IPS-20b (cell line): ENCODE results near the gene PKP2.

ENCODE experiments used
- H3K27ac ChIP-seq: one replicate; pipeline ENCODE4 v1.5.1; 2013; ENCODE audit warnings: low read length
- H3K27me3 ChIP-seq: 2 replicates; pipeline ENCODE4 v1.6.1; 2013; ENCODE audit warnings: mild to moderate bottlenecking, low read length, inconsistent platforms; ENCODE audit not compliant: insufficient read depth
- H3K36me3 ChIP-seq: 2 replicates; pipeline ENCODE4 v1.6.1; 2013; ENCODE audit warnings: low read depth, mild to moderate bottlenecking, inconsistent platforms, low read length, moderate library complexity; ENCODE audit not compliant: insufficient read depth
- H3K4me1 ChIP-seq: 2 replicates; pipeline ENCODE4 v1.6.1; 2013; ENCODE audit warnings: mild to moderate bottlenecking, control low read depth, inconsistent platforms, low read length, moderate library complexity; ENCODE audit not compliant: insufficient read depth
- H3K4me3 ChIP-seq: 2 replicates; pipeline ENCODE4 v1.5.1; 2013; ENCODE audit warnings: mild to moderate bottlenecking, low read length, inconsistent platforms
- H3K9ac ChIP-seq: 2 replicates; pipeline ENCODE4 v1.6.1; 2013; ENCODE audit warnings: low read depth, mild to moderate bottlenecking, inconsistent platforms, low read length, moderate library complexity
- H3K9me3 ChIP-seq: 2 replicates; pipeline ENCODE4 v1.6.1; 2013; ENCODE audit warnings: mild to moderate bottlenecking, low read depth, low read length, inconsistent platforms; ENCODE audit not compliant: insufficient read depth

PKP2 gene

DNA sequence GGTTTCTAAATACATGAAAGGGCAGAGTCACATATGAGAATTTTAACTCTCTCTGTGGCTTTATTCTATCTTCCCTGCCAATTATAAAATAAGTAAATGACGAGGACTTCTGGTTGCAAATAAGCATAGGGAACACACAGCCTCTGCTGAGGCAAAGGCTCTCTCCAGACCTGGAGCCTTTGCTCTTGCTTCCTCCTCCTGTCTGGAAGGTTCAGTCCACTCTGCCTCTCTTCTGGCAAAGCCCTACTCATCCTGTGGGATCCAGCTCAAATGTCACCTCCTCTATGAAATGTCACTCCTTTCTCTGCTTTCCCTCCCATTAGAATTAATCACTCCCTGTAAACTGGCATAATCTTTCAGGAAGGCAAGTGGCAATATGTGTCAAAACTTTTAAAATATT, 41.9 kb downstream of the PKP2 start:
- Histone ChIP-seq H3K27me3 (no peaks in the 10 kb centered on the region), H3K4me3 (no peak overlapping the region), H3K36me3 (no peaks in the 10 kb centered on the region), H3K9me3 (no peaks in the 10 kb centered on the region), H3K27ac (no peak overlapping the region), H3K9ac (no peak overlapping the region), H3K4me1 (0 out of 2 replicates have a peak, but pooled peaks cover 11% of the 10 kb centered on the region)

DNA sequence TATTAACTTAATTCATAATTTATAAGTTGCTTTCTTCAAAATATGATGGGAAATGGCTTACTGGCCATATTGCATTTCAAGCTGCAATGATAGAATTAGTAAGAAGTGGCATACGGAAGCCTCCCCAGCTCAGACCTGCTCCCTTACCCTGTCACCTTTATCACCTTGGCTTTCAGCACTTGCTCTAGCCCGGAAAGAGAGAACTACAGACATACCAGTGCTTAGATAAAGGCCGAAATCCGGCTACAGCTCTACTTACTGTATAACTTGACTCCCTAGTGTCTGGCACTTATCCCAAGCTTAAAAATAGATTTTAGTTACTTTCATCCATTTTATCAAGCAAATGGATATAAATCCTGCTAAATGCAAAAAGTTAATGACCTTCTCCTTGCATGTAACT, 42.5 kb downstream of the PKP2 start:
- no peak overlapping the region for H3K9ac ChIP-seq
- 0 out of 2 replicates have a peak, but pooled peaks cover 11% of the 10 kb centered on the region for H3K4me1 ChIP-seq
- no peaks in the 10 kb centered on the region for H3K27me3 ChIP-seq
- H3K36me3 ChIP-seq = no peaks in the 10 kb centered on the region
- H3K4me3 ChIP-seq = no peak overlapping the region
- no peaks in the 10 kb centered on the region for H3K9me3 ChIP-seq
- H3K27ac ChIP-seq = no peak overlapping the region

DNA sequence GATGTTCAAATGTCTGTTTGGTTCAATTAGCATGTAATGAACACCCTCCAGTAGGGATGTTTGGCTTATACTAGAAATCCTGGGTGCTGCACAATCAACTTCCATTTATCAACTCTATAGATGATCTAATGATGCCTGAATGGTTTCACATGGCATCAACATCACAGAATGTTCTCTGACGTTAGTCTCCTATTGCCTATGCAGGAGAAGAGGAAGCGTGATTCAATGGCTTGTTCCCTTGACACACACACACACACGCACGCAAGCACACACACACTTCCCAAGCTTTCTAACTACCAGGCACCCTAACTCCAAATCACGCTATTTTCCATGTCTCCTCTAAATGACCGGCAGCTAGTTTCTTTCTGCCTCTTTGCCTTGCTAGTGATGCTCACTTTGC, 49.3 kb downstream of the PKP2 start:
- H3K9me3 ChIP-seq = no peaks in the 10 kb centered on the region
- no peak overlapping the region for H3K27ac ChIP-seq
- no peaks in the 10 kb centered on the region for H3K36me3 ChIP-seq
- H3K27me3 ChIP-seq = no peaks in the 10 kb centered on the region
- no peak overlapping the region for H3K9ac ChIP-seq
- H3K4me3 ChIP-seq = no peak overlapping the region
- H3K4me1 ChIP-seq = peaks cover 23% of the 10 kb centered on the region

DNA sequence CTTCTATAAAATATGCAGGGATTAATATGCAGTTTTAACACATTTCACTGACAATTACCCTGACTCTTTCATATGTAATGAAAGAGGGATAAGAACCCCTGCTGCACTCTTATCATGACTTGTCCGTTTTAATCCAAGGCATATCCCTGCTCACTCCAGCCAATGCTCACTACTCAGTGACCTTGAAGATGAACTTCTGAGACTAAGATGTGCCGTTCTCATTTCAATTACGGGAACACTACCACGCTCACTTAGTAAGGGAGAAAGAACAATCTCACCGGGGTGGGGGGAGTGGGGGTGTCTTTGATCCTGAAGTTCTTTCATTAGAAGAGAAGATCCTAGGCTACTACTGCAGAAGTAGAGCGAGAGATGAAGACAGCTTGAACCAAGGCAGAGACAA, 50.5 kb downstream of the PKP2 start:
- Histone ChIP-seq H3K4me3 (no peak overlapping the region), H3K36me3 (no peaks in the 10 kb centered on the region), H3K9me3 (no peaks in the 10 kb centered on the region), H3K4me1 (peaks cover 23% of the 10 kb centered on the region), H3K27ac (no peak overlapping the region), H3K27me3 (no peaks in the 10 kb centered on the region), H3K9ac (no peak overlapping the region)

DNA sequence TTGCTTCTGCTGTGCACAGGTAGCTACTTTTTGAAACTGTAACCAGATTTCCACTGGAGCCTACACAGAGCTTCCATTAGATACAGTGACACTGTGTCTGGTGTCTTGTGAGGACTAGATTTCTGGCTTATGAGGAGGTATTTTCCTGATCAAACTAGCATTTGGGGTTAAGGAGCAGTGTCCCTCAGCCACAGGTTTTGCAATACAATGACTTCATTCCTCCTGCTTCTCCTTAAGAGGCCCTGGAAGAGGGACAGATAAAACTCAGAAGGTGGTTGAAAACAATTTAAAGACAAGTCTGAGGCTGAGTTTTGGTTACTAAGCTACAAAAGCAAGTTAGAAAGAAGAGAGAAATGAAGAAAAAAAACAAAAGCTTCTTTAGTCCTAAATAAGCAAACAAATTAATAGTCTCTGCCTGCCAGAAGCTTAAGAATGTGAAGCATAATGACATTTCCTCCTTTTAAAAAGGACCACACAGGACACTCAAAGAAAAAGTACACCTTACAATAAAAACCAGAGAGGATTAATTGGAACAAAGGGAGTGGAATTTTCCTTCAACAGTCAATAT, 53.0 kb downstream of the PKP2 start:
- H3K4me1 ChIP-seq = peaks cover 18% of the 10 kb centered on the region
- peaks cover 7% of the 10 kb centered on the region; the same call in 1 of the 2 replicates for H3K36me3 ChIP-seq
- peak overlapping the region; percentile 17; the same call in 1 of the 2 replicates for H3K4me3 ChIP-seq
- peak overlapping the region; percentile 35; the same call in 1 of the 2 replicates for H3K9ac ChIP-seq
- H3K9me3 ChIP-seq = no peaks in the 10 kb centered on the region
- H3K27ac ChIP-seq = no peak overlapping the region
- no peaks in the 10 kb centered on the region for H3K27me3 ChIP-seq

DNA sequence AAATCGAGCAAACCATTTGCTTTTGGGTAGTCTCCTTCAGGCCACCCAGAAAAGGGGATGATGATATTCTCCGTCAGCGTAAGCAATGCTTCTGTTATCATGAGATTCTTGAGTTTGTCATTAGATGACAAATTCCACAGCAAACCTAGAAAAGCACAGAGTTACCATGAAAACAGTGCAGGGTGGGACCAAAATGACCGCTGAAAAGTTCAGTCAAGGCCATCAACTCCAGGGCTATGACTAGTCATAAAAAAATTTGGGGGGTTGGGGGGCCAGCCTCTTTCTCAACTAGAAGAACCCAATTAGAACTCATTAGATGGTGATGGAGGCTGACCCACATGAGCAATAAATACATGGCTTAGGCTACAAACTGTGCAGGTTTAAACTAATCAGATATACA, 55.5 kb downstream of the PKP2 start:
- H3K36me3 ChIP-seq = peaks cover 7% of the 10 kb centered on the region; the same call in 1 of the 2 replicates

DNA sequence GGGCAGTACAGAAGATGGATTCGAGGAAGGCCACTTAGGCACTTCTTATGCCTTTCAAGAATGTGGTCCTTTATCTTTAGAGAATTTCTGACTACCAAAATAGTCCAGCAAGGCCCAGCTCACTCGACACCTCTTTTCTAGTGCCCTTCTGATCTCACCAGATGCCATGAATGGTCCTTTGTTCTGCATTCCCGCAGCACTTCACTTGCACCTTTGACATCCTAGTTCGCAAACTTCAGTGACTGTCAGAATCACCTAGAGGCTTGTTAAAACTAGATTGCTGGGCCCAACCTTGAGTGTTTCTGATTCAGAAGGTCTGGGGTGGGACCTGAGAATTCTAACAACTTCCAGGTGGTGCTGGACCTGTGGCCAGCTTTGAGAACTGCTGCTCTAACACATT, 56.7 kb downstream of the PKP2 start:
- Histone ChIP-seq H3K4me1 (peaks cover 22% of the 10 kb centered on the region), H3K9ac (no peak overlapping the region), H3K27ac (no peak overlapping the region), H3K27me3 (no peaks in the 10 kb centered on the region), H3K36me3 (peaks cover 7% of the 10 kb centered on the region; the same call in 1 of the 2 replicates), H3K9me3 (no peaks in the 10 kb centered on the region), H3K4me3 (no peak overlapping the region)

More for the DNA sequence above, 55.5 kb downstream of the PKP2 start:
- Histone ChIP-seq H3K9ac (no peak overlapping the region), H3K4me1 (peaks cover 19% of the 10 kb centered on the region), H3K27me3 (no peaks in the 10 kb centered on the region), H3K27ac (no peak overlapping the region), H3K4me3 (no peak overlapping the region), H3K9me3 (no peaks in the 10 kb centered on the region)

DNA sequence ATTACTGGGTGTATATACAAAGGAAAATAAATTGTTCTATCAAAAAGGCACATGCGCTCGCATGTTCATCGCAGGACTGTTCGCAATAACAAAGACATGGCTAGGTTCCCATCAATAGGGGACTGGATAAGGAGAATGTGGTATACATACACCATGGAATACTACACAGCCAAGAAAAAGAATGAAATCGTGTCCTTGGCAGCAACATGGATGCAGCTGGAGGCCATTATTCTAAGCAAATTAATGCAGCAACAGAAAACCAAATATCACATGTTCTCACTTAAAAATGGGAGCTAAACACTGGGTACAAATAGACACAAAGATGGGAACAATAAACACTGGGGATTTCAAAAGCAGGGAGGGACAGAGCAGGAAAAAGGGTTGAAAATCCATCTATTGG, 58.6 kb downstream of the PKP2 start:
- H3K27ac ChIP-seq = no peak overlapping the region
- no peak overlapping the region for H3K9ac ChIP-seq
- no peaks in the 10 kb centered on the region for H3K9me3 ChIP-seq
- H3K4me1 ChIP-seq = peaks cover 16% of the 10 kb centered on the region
- H3K36me3 ChIP-seq = peaks cover 7% of the 10 kb centered on the region; the same call in 1 of the 2 replicates
- no peak overlapping the region for H3K4me3 ChIP-seq
- no peaks in the 10 kb centered on the region for H3K27me3 ChIP-seq

DNA sequence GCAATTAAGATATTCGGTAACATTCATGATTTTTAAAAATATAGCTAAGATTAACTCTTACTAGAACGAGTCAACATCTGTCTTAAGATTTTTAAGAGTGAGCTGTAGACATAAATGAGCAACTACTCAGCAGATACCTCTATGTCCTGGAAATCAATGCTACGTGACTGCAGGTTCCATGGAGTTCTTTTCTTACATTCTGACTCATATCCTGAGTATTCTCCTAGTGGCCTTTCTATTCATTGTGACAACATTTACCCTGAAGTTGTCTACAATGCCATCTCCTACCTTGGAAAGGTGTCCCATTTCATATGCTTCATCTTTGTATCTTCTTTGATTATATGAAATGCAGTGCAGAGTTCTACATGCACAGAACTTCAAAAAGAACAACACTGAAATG, 59.9 kb downstream of the PKP2 start:
- H3K27ac ChIP-seq = no peak overlapping the region
- no peak overlapping the region for H3K9ac ChIP-seq
- no peaks in the 10 kb centered on the region for H3K9me3 ChIP-seq
- H3K36me3 ChIP-seq = peaks cover 7% of the 10 kb centered on the region; the same call in 1 of the 2 replicates
- H3K4me3 ChIP-seq = no peak overlapping the region
- H3K27me3 ChIP-seq = no peaks in the 10 kb centered on the region
- peaks cover 16% of the 10 kb centered on the region for H3K4me1 ChIP-seq

DNA sequence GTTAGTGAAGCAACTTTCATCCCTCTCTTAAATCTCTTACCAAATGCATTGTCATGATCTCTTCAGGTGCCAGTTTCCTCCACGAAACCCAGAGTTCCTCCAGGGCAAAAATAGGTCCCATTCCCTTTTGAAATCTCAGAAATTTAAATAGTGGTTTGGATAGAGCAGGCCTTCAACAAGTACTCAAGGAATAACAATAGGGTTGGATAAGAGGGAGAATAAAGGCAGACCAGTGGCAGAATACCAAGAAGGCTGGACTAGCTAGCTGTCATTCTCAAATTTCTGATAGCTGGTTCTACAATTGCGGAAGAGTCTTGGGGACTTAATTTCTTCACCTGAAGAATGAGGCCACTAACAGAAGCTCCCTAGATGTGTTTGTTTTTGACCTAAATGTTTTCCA, 62.5 kb downstream of the PKP2 start:
- H3K4me3 ChIP-seq = 0 out of 2 replicates have a peak overlapping the region, but pooled peaks have one; percentile 13
- no peaks in the 10 kb centered on the region for H3K36me3 ChIP-seq
- H3K27ac ChIP-seq = no peak overlapping the region
- H3K9me3 ChIP-seq = no peaks in the 10 kb centered on the region
- H3K9ac ChIP-seq = 0 out of 2 replicates have a peak overlapping the region, but pooled peaks have one; percentile 10
- no peaks in the 10 kb centered on the region for H3K27me3 ChIP-seq
- H3K4me1 ChIP-seq = peaks cover 16% of the 10 kb centered on the region

DNA sequence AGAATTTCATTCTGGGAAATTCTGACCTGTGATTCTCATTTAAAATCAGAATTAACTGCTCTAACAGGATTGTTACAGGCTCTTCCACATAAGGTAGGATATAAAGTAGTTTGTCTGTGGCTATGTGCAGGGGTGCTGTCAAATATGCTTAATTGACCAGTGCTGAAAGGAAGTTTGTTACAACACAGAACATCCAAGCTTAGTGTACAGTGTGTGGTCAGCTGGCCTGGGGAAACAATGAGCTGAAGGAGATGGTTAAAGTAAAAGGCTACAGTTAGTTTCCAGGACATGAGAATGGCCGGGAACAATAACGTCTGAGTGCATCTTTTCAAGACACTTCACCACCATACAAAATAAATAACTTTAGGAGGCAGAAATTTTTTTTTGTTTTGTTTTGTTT, 68.0 kb downstream of the PKP2 start:
- Histone ChIP-seq H3K9ac (no peak overlapping the region), H3K9me3 (no peaks in the 10 kb centered on the region), H3K4me3 (no peak overlapping the region), H3K36me3 (no peaks in the 10 kb centered on the region), H3K27ac (no peak overlapping the region), H3K27me3 (no peaks in the 10 kb centered on the region), H3K4me1 (no peaks in the 10 kb centered on the region)

DNA sequence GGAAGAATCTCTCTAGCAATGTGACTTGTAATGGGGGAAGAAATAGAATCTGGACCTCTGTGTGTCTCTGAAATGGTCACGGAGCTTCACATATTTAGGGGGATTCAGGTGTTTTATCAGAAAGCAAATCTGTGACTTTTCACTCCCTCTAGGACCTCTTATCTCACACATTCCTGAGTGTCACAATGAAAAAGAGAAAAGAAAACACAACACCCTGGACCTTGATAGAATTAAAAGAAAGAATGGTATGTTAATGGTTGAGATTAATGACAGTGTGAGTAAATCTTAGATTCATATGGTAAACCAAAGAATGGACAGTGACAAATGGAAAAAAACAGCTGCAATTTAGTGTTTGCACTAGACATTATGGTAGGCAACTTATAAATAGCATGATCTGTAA, 68.5 kb downstream of the PKP2 start:
- H3K4me3 ChIP-seq = no peak overlapping the region
- H3K36me3 ChIP-seq = no peaks in the 10 kb centered on the region
- H3K27ac ChIP-seq = no peak overlapping the region
- H3K27me3 ChIP-seq = no peaks in the 10 kb centered on the region
- no peaks in the 10 kb centered on the region for H3K4me1 ChIP-seq
- no peaks in the 10 kb centered on the region for H3K9me3 ChIP-seq
- no peak overlapping the region for H3K9ac ChIP-seq
